GM13977 (cell line): ENCODE data around the gene LRRC52.

Experiments
- DNase-seq: peaks from one replicate; pipeline ENCODE4 v3.0.0; 2012; ENCODE audit warnings: low spot score
- in situ Hi-C: fragments of 300-500 bp; cut with MboI; formaldehyde crosslinking; loops from one replicate; pipeline ENCODE4 v1.12.0; 2022; ENCODE audit warnings: low sequenced_read_pairs, low pct_unique_long_range_greater_than_20kb, mixed read lengths, inconsistent platforms; ENCODE audit not compliant: unreplicated experiment
- TF ChIP-seq, protein P1 (sequence below): IDR thresholded peaks from 2 replicates; pipeline ENCODE4 v1.5.1; 2012; ENCODE audit warnings: mild to moderate bottlenecking, control low read depth; ENCODE audit not compliant: insufficient read depth; ENCODE audit errors: extremely low read depth, missing control alignments

LRRC52 gene

DNA sequence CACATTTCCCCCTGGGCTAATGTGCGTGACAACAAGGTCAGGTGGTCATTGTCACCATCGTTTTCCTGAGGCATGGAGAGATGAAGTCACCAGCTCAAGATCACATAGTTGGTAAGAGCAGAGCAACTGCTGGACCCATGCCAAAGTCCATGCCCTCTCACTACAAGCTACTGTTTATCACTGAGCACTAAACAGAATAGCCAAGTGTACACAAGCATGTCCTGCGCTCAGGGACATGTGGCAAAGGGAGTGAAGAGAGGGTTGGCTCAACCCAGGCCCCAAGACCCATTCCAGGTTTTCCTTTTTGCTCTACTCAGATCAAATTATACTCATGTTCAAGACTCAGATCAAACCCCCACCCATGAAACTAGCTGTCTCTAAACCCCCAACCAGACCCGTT, 20.8 kb downstream of the LRRC52 start:
- TF ChIP-seq, protein P1, sequence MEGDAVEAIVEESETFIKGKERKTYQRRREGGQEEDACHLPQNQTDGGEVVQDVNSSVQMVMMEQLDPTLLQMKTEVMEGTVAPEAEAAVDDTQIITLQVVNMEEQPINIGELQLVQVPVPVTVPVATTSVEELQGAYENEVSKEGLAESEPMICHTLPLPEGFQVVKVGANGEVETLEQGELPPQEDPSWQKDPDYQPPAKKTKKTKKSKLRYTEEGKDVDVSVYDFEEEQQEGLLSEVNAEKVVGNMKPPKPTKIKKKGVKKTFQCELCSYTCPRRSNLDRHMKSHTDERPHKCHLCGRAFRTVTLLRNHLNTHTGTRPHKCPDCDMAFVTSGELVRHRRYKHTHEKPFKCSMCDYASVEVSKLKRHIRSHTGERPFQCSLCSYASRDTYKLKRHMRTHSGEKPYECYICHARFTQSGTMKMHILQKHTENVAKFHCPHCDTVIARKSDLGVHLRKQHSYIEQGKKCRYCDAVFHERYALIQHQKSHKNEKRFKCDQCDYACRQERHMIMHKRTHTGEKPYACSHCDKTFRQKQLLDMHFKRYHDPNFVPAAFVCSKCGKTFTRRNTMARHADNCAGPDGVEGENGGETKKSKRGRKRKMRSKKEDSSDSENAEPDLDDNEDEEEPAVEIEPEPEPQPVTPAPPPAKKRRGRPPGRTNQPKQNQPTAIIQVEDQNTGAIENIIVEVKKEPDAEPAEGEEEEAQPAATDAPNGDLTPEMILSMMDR = no peak
- no peak for DNase-seq
- in situ Hi-C loops = no loop called here

DNA sequence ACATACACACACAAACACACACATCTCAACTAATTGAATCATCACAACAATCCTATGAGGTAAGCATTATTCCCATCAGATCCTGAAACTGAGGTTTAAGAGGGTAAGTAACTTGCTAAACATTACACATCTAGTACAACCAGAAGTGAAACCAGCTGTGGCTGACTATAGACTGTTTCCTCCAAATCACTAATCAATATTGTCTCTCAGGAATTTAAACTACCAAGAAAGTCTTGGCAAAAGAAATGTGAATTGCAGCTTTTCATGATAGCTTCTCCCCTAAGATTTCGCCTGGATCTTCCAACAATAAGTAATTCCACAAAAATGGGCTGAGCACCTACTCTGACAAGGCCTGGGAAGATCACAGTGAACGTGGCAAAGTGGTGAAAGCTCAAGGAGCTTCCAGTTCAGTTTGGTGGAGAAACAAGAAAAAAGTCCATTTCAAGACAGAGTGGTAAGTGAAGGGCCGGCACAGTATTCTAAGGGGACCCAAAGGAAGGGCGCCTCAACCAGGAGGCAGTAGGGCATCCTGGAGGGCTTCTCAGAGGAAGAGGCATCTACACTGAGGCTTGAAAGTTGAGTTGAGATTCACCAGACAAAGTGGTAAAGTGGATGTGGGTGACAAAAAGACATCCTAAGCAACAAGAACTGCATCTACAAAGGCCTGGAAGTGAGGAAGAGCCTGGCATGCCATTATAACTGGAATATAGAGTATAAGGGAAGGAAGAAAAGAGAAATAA, 22.1 kb downstream of the LRRC52 start:
- TF ChIP-seq, protein P1 = no peak
- in situ Hi-C loops = no loop called here
- DNase-seq = no peak

DNA sequence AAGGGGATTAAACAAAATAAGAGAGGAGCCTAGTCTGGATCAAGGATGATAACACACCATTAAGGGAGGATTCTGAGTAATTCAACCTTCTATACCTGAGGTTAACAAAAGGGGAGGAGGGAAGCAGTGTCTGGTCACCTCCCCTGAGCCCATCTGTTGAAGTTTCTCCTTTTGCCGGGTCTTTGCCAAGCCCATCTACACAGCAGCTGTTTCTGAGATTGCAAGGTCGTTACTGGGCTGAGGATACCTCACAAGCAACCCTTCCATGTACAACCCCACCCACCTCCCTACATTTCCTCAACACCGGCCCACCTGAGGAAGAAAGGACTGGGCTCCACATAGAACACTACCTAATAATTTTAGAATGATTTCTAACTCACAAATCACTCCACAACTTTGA, 26.3 kb downstream of the LRRC52 start:
- DNase-seq = no peak
- in situ Hi-C loops = no loop called here
- TF ChIP-seq, protein P1 = no peak

DNA sequence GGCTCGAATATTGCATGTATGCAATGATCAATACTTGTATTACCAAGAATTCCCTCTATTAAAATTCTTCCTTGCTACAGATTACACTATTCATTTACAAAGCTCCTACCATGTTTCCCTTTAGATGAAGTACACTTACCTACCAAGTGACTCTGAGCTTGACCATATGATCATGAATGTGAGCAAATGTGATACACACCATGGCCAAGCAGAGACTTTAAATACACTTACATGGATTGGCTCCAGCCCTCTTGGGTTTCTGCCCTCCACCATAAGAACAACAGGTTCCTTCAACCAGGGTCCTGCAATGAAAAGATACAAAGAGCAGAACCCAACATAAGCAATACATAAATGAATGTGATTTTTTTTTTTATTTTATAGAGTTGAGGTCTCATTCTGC, 30.0 kb downstream of the LRRC52 start:
- TF ChIP-seq, protein P1 = no peak
- DNase-seq = no peak
- in situ Hi-C loops = no loop called here

DNA sequence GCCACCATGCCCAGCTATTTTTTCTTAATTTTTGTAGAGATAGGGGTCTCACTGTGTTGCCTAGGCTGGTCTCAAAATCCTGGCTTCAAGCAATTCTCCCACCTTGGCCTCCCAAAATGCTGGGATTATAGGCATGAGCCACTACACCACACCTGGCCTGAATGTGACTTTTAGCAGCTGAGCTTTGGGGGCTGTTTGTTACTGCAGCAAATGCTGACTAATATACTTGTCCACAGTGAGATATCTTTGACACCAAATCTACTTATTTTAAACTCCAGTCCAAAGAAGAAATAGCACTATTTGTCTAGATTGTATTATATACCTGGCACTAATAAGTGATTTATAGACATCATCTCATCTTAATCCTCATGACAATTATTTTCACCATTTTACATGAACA, 30.5 kb downstream of the LRRC52 start:
- DNase-seq = no peak
- in situ Hi-C loops = no loop called here
- TF ChIP-seq, protein P1 = no peak

DNA sequence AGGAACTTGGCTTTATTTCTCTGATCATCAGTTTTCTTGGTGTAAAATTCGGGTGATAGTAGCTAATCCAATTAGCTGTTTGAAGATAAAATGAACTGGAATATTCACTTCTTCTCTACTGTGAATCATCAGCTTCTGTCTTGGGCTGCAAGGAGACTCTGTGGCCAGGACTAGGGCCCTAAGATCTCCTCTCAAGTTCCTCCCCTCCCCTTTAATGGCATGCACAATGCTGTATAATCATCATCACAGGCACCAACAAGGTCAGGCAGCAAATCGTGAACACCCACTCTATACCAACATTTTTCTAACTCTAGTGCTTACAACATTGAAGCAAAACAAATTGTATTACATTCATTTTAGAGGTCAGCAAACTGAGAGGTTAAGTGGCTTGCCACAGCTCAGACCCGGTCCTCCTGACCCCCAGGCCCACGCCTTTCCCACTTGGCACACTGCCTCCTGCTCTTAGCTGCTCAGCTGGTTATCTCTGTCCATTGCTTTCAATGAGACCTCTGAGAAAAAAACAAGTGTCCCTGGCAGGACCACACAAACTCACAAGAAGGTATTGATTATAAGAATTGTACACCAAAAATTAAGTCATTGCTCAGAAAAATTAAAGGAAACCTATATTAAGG, 31.8 kb downstream of the LRRC52 start:
- in situ Hi-C loops = no loop called here
- no peak for DNase-seq
- TF ChIP-seq, protein P1 = no peak
